H9 (cell line): ENCODE measurements around the gene TTLL12. TPM values are rescaled to one million over a fixed set of nuclear protein-coding genes. Genes with fewer than 3 reads are reported as not detected.

ENCODE experiments used
- DNase-seq: peaks from one replicate; pipeline ENCODE4 v3.0.0-alpha.2; 2017
- H2AFZ ChIP-seq: one replicate; pipeline ENCODE4 v1.6.1; 2013; ENCODE audit warnings: mild to moderate bottlenecking, low read length, control low read depth, moderate library complexity
- H2AK5ac ChIP-seq: 2 replicates; pipeline ENCODE4 v1.6.1; 2013; ENCODE audit warnings: low read length, control low read depth, mixed read lengths; ENCODE audit not compliant: insufficient read length
- H2BK120ac ChIP-seq: one replicate; pipeline ENCODE4 v1.6.1; 2013; ENCODE audit warnings: low read depth, mild to moderate bottlenecking, low read length, control low read depth, inconsistent platforms; ENCODE audit not compliant: poor library complexity, severe bottlenecking
- H2BK12ac ChIP-seq: 2 replicates; pipeline ENCODE4 v1.6.1; 2013; ENCODE audit warnings: low read length, control low read depth, mixed read lengths, low read depth; ENCODE audit not compliant: insufficient read length
- H2BK15ac ChIP-seq: 2 replicates; pipeline ENCODE4 v1.6.1; 2013; ENCODE audit warnings: low read depth, low read length, control low read depth
- H2BK20ac ChIP-seq: one replicate; pipeline ENCODE4 v1.6.1; 2013; ENCODE audit warnings: low read depth, mild to moderate bottlenecking, low read length, control low read depth, inconsistent platforms; ENCODE audit not compliant: poor library complexity, severe bottlenecking
- H2BK5ac ChIP-seq: 2 replicates; pipeline ENCODE4 v1.6.1; 2013; ENCODE audit warnings: low read length, control low read depth, mixed read lengths; ENCODE audit not compliant: insufficient read length
- H3K14ac ChIP-seq: 2 replicates; pipeline ENCODE4 v1.6.1; 2013; ENCODE audit warnings: low read length, control low read depth; ENCODE audit not compliant: insufficient read depth
- H3K18ac ChIP-seq: 2 replicates; pipeline ENCODE4 v1.6.1; 2013; ENCODE audit warnings: low read depth, mild to moderate bottlenecking, mixed read lengths, low read length, control low read depth; ENCODE audit not compliant: insufficient read length
- H3K23ac ChIP-seq: 2 replicates; pipeline ENCODE4 v1.6.1; 2013; ENCODE audit warnings: low read length, control low read depth, mixed read lengths, low read depth; ENCODE audit not compliant: insufficient read length
- H3K23me2 ChIP-seq: 2 replicates; pipeline ENCODE4 v1.6.1; 2013; ENCODE audit warnings: low read depth, mild to moderate bottlenecking, mixed read lengths, low read length, control low read depth; ENCODE audit not compliant: insufficient read length, poor library complexity, severe bottlenecking
- H3K27ac ChIP-seq: 2 replicates; pipeline ENCODE4 v1.5.1; 2013; ENCODE audit warnings: low read length, control low read depth, mixed read lengths, low read depth; ENCODE audit not compliant: insufficient read length
- H3K27me3 ChIP-seq: 2 replicates; pipeline ENCODE4 v1.6.1; 2013; ENCODE audit warnings: low read length, control low read depth, inconsistent platforms; ENCODE audit not compliant: insufficient read depth
- H3K4ac ChIP-seq: 2 replicates; pipeline ENCODE4 v1.6.1; 2013; ENCODE audit warnings: low read depth, mild to moderate bottlenecking, control low read depth, inconsistent platforms, low read length, moderate library complexity
- H3K4me1 ChIP-seq: 2 replicates; pipeline ENCODE4 v1.6.1; 2013; ENCODE audit warnings: low read length, control low read depth, inconsistent platforms; ENCODE audit not compliant: insufficient read depth
- H3K4me2 ChIP-seq: 2 replicates; pipeline ENCODE4 v1.6.1; 2013; ENCODE audit warnings: low read length, control low read depth, mixed read lengths; ENCODE audit not compliant: insufficient read length, insufficient read depth
- H3K56ac ChIP-seq: 2 replicates; pipeline ENCODE4 v1.6.1; 2013; ENCODE audit warnings: low read depth, mild to moderate bottlenecking, mixed read lengths, low read length, control low read depth; ENCODE audit not compliant: insufficient read length
- H3K79me1 ChIP-seq: 2 replicates; pipeline ENCODE4 v1.6.1; 2013; ENCODE audit warnings: low read depth, mild to moderate bottlenecking, moderate library complexity, low read length, control low read depth, inconsistent platforms; ENCODE audit not compliant: insufficient read depth, poor library complexity, severe bottlenecking
- H3K79me2 ChIP-seq: 2 replicates; pipeline ENCODE4 v1.6.1; 2013; ENCODE audit warnings: low read length, control low read depth, inconsistent platforms; ENCODE audit not compliant: insufficient read depth
- H3K9ac ChIP-seq: 2 replicates; pipeline ENCODE4 v1.6.1; 2013; ENCODE audit warnings: low read length, control low read depth, mixed read lengths; ENCODE audit not compliant: insufficient read length; ENCODE audit errors: extremely low read depth
- H3K9me3 ChIP-seq: one replicate; pipeline ENCODE4 v1.6.1; 2013; ENCODE audit warnings: low read depth, low read length, inconsistent platforms; ENCODE audit not compliant: control insufficient read depth
- H3T11ph ChIP-seq: one replicate; pipeline ENCODE4 v1.6.1; 2013; ENCODE audit warnings: mild to moderate bottlenecking, low read length, control low read depth, inconsistent platforms
- H4K20me1 ChIP-seq: one replicate; pipeline ENCODE4 v1.6.1; 2013; ENCODE audit not compliant: control insufficient read depth, insufficient read length, insufficient read depth
- H4K5ac ChIP-seq: 2 replicates; pipeline ENCODE4 v1.6.1; 2013; ENCODE audit warnings: low read depth, mild to moderate bottlenecking, mixed read lengths, low read length, control low read depth; ENCODE audit not compliant: insufficient read length
- H4K8ac ChIP-seq: replicated peaks from 2 replicates; pipeline ENCODE4 v1.6.1; 2013; ENCODE audit warnings: low read length, control low read depth, mixed read lengths, low read depth; ENCODE audit not compliant: insufficient read length
- H4K91ac ChIP-seq: 2 replicates; pipeline ENCODE4 v1.6.1; 2013; ENCODE audit warnings: low read depth, mild to moderate bottlenecking, moderate library complexity, mixed read lengths, low read length, control low read depth; ENCODE audit not compliant: insufficient read length
- H3K27ac Mint-ChIP-seq, 3 experiments: 2 replicates in 2 of 3; 3 replicates in 1 of 3; pipeline ENCODE4 v1.8.0; 2020 to 2021; ENCODE audit warnings: mixed read lengths in 3 of 3, mild to moderate bottlenecking in 1 of 3, moderate library complexity in 1 of 3
- H3K27me3 Mint-ChIP-seq: 2 replicates; pipeline ENCODE4 v1.8.0; 2021; ENCODE audit warnings: low read depth, mild to moderate bottlenecking, moderate library complexity, mixed read lengths
- H3K36me3 Mint-ChIP-seq, 3 experiments: 2 replicates in 2 of 3; 3 replicates in 1 of 3; pipeline ENCODE4 v1.8.0; 2020 to 2021; ENCODE audit warnings: low read depth in 3 of 3, mixed read lengths in 3 of 3; ENCODE audit not compliant: insufficient read depth in 1 of 3
- H3K4me1 Mint-ChIP-seq, 2 experiments: 2 replicates each; pipeline ENCODE4 v1.8.0; 2020; ENCODE audit warnings: mixed read lengths in 2 of 2
- H3K4me3 Mint-ChIP-seq, 2 experiments: 2 replicates in 1 of 2; 3 replicates in 1 of 2; pipeline ENCODE4 v1.8.0; 2020 to 2021; ENCODE audit warnings: mild to moderate bottlenecking in 2 of 2, mixed read lengths in 2 of 2, moderate library complexity in 1 of 2
- H3K9me3 Mint-ChIP-seq, 2 experiments: 2 replicates in 1 of 2; 3 replicates in 1 of 2; pipeline ENCODE4 v1.8.0; 2020; ENCODE audit warnings: mild to moderate bottlenecking in 2 of 2, mixed read lengths in 2 of 2, moderate library complexity in 1 of 2
- CTCF ChIP-seq: fragments of 200-600 bp; sonication (generic); conservative IDR thresholded peaks from 3 replicates; pipeline ENCODE4 v1.8.0; 2021; ENCODE audit warnings: antibody characterized with exemption, mild to moderate bottlenecking
- WGBS: extraction: QIAGEN DNeasy Blood & Tissue Kit; methylation state at CpG from one replicate; pipeline ENCODE4 v1.1.7; 2013; ENCODE audit warnings: missing lambda C conversion rate, low lambda C conversion rate, mixed read lengths; ENCODE audit not compliant: insufficient read length; ENCODE audit errors: extremely low coverage; 5-methylcytosine and 5-hydroxymethylcytosine counted together
- total RNA-seq: library from RNA; stranded (reverse); gene quantifications from 2 replicates; pipeline ENCODE4 v1.2.1, GENCODE V29; 2021

TTLL12 gene
- total RNA-seq, 1 experiment from 2014 or later = 89.6 TPM

DNA sequence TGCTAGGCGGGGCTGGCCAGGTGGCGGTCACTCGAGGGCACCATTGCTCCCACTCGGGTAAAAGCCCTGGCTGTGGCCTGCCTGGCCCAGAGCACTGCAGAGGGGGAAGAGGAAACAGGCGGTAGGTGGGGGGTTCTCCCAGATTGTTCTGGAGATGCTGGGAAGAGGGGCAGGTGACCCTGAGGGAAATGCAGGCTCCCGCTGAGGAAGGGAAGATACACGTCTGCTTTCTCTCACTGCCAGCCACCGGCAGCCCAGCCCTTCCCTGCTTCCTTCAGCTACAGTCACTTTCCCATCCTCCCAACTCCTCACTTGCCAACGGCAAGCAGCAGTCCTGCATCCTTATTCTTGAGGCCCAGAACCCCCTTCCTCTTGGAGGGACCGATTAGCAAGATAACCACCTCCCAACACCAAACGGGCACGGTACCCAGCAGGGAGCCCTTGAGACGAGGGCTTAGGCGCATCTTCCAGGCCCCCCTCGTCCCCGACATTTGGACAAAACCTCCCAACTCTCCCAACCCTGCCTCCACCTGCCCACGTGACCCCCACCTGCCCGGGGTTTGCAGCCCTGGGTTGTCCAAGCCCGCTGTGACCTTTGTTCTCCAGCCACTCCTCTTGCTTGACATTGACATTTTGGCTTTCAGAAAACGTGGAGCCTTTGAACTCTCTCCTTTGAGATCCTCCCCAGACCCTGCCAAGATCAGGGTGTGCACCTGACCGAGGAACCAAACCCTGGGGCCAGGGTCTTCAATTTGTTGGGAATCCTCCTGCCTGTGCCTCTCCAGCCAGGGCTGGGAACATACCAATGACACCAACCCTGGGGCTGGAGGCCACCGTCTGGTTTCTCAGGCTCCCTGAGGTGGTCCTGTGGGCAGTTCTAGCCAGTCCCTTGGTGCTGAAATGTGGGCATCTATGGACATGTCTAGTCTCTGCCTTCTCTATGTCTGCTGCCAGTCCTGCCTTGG, 48.8 kb upstream of the TTLL12 start:
- no peak overlapping the region for H3K9ac ChIP-seq
- no peak overlapping the region for H3K18ac ChIP-seq

More for the DNA sequence above, 48.8 kb upstream of the TTLL12 start:
- Histone ChIP-seq H2BK120ac (no peak overlapping the region), H3T11ph (no peak overlapping the region), H2BK15ac (no peak overlapping the region), H4K91ac (no peak overlapping the region), H3K9me3 (no peaks in the 10 kb centered on the region), H3K4ac (no peak overlapping the region), H3K4me2 (no peak overlapping the region), H3K79me1 (no peaks in the 10 kb centered on the region), H3K27me3 (no peaks in the 10 kb centered on the region), H4K5ac (no peak overlapping the region), H2AFZ (no peak overlapping the region), H4K20me1 (no peaks in the 10 kb centered on the region), H3K23me2 (no peaks in the 10 kb centered on the region), H2AK5ac (no peak overlapping the region), H3K56ac (no peak overlapping the region), H4K8ac (no peak overlapping the region), H3K14ac (no peak overlapping the region; the same call in 1 of the 2 replicates), H2BK5ac (no peak overlapping the region), H3K4me1 (no peaks in the 10 kb centered on the region), H3K79me2 (no peaks in the 10 kb centered on the region), H2BK12ac (no peak overlapping the region), H3K27ac (no peak overlapping the region), H3K23ac (no peak overlapping the region), H2BK20ac (no peak overlapping the region)
- H3K4me3 Mint-ChIP-seq = no peak overlapping the region
- no peaks in the 10 kb centered on the region; a peak in 1 of 5 replicates for H3K9me3 Mint-ChIP-seq
- H3K4me1 Mint-ChIP-seq = peaks cover 8 to 13% of the 10 kb centered on the region in 2 experiments
- no peak for TF ChIP-seq CTCF
- H3K36me3 Mint-ChIP-seq = no peaks in the 10 kb centered on the region
- DNase-seq = no peak
- peak overlapping the region in 1 of 3 experiments; percentile 92; a peak in 1 of 7 replicates for H3K27ac Mint-ChIP-seq
- no CpG with 5 or more reads among the region's 22 CpGs for WGBS
- H3K27me3 Mint-ChIP-seq = peaks cover 2% of the 10 kb centered on the region; the same call in 1 of the 2 replicates
